Raji (cell line): Measurements from ENCODE around the gene FAM9C.

Source experiments
- POLR2A ChIP-seq: IDR thresholded peaks from 2 replicates; pipeline ENCODE4 v1.6.1; 2011; ENCODE audit warnings: low read depth, low read length, control low read depth; ENCODE audit not compliant: insufficient read depth

The FAM9C gene

GRCh38 chrX:12986164-12986779, 58.1 kb downstream of the FAM9C start:
- TF ChIP-seq POLR2A: no peak
